HuH-7.5 (cell line): ENCODE results near the gene COX4I1.

Experiments used
- DNase-seq: peaks from one replicate; pipeline ENCODE4 v3.0.0; 2011; ENCODE audit warnings: low spot score

COX4I1 gene

GRCh38 chr16:85767531-85767930, 32.0 kb upstream of the COX4I1 start:
- no peak for DNase-seq

- DNase-seq, result no peak
Observed at GRCh38 chr16:85768199-85768598, 31.3 kb upstream of the COX4I1 start.

GRCh38 chr16:85770741-85771140, 28.8 kb upstream of the COX4I1 start:
- DNase-seq, result no peak

- no peak for DNase-seq
Observed at GRCh38 chr16:85773044-85773443, 26.5 kb upstream of the COX4I1 start.

- no peak for DNase-seq
Observed at GRCh38 chr16:85774136-85774535, 25.4 kb upstream of the COX4I1 start.

GRCh38 chr16:85774811-85775210, 24.7 kb upstream of the COX4I1 start:
- no peak for DNase-seq

- DNase-seq, result no peak
Observed at GRCh38 chr16:85777583-85778310, 21.7 kb upstream of the COX4I1 start.

GRCh38 chr16:85778873-85779272, 20.6 kb upstream of the COX4I1 start:
- DNase-seq, result no peak

- DNase-seq, result no peak
Observed at GRCh38 chr16:85780281-85780680, 19.2 kb upstream of the COX4I1 start.

- DNase-seq, result no peak
Observed at GRCh38 chr16:85781156-85781555, 18.3 kb upstream of the COX4I1 start.

GRCh38 chr16:85781695-85782370, 17.7 kb upstream of the COX4I1 start:
- no peak for DNase-seq

GRCh38 chr16:85782451-85782850, 17.0 kb upstream of the COX4I1 start:
- no peak for DNase-seq

- DNase-seq, result no peak
Observed at GRCh38 chr16:85783441-85783840, 16.1 kb upstream of the COX4I1 start.

GRCh38 chr16:85784813-85785212, 14.7 kb upstream of the COX4I1 start:
- no peak for DNase-seq

GRCh38 chr16:85785927-85786326, 13.6 kb upstream of the COX4I1 start:
- DNase-seq, result no peak

- no peak for DNase-seq
Observed at GRCh38 chr16:85788819-85789218, 10.7 kb upstream of the COX4I1 start.

GRCh38 chr16:85789773-85790172, 9.7 kb upstream of the COX4I1 start:
- no peak for DNase-seq

GRCh38 chr16:85793662-85794298, 5.7 kb upstream of the COX4I1 start:
- no peak for DNase-seq

- no peak for DNase-seq
Observed at GRCh38 chr16:85794696-85795095, 4.8 kb upstream of the COX4I1 start.

- no peak for DNase-seq
Observed at GRCh38 chr16:85796152-85796551, 3.3 kb upstream of the COX4I1 start.

GRCh38 chr16:85796599-85796998, 2.9 kb upstream of the COX4I1 start:
- DNase-seq, result no peak

GRCh38 chr16:85798283-85798776, 1.2 kb upstream of the COX4I1 start:
- DNase-seq, result peak; percentile 73

GRCh38 chr16:85798901-85799496, 496 bp upstream of the COX4I1 start:
- peak; percentile 67 for DNase-seq
